ENCODE measurements around the gene PLXNA1.

DNA sequence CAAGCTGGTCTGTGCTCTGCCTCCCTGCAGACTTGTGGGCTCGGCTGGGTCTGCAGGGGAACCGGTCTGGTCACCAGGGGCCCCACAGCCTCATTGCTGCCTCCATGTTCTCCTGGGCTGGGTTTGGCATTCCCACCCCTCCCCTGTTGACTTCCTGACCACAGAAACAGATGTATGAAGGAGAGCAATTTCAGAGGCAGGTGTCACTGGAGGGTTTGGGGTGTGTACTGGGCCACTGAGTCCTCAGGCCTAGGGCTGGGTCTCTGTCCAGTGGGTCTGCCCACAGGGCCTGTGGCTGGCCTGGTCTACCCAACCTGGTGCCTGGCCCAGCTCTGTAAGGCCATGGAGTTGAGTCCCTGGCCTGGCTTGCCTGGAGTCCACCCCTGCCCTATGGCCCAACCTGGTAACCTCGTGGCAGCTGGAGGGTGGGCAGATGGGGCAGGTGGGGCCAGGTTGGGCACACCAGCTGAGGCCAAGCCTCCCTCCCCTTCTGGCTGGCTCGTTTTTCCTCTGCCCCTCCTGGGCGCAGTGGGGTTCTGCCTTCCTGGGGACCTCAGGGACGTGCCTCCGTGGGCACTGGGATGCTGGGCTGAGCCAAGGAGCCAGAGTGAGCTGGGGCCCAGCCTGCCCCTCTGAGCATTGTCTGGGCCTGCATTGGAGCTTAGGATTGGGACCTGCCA, 20.8 kb downstream of the PLXNA1 start:
- TF ChIP-seq ZNF548 (tag by site-specific recombination; IDR thresholded peaks at IDR 0.05), result no peak
- TF ChIP-seq, protein P1, sequence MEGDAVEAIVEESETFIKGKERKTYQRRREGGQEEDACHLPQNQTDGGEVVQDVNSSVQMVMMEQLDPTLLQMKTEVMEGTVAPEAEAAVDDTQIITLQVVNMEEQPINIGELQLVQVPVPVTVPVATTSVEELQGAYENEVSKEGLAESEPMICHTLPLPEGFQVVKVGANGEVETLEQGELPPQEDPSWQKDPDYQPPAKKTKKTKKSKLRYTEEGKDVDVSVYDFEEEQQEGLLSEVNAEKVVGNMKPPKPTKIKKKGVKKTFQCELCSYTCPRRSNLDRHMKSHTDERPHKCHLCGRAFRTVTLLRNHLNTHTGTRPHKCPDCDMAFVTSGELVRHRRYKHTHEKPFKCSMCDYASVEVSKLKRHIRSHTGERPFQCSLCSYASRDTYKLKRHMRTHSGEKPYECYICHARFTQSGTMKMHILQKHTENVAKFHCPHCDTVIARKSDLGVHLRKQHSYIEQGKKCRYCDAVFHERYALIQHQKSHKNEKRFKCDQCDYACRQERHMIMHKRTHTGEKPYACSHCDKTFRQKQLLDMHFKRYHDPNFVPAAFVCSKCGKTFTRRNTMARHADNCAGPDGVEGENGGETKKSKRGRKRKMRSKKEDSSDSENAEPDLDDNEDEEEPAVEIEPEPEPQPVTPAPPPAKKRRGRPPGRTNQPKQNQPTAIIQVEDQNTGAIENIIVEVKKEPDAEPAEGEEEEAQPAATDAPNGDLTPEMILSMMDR (tag by site-specific recombination; IDR thresholded peaks at IDR 0.05), result no peak
- TF ChIP-seq KLF8 (tag by site-specific recombination; IDR thresholded peaks at IDR 0.05), result no peak
- no peak for TF ChIP-seq ZBTB1 (tag by site-specific recombination; IDR thresholded peaks at IDR 0.05)
- TF ChIP-seq, protein P2, sequence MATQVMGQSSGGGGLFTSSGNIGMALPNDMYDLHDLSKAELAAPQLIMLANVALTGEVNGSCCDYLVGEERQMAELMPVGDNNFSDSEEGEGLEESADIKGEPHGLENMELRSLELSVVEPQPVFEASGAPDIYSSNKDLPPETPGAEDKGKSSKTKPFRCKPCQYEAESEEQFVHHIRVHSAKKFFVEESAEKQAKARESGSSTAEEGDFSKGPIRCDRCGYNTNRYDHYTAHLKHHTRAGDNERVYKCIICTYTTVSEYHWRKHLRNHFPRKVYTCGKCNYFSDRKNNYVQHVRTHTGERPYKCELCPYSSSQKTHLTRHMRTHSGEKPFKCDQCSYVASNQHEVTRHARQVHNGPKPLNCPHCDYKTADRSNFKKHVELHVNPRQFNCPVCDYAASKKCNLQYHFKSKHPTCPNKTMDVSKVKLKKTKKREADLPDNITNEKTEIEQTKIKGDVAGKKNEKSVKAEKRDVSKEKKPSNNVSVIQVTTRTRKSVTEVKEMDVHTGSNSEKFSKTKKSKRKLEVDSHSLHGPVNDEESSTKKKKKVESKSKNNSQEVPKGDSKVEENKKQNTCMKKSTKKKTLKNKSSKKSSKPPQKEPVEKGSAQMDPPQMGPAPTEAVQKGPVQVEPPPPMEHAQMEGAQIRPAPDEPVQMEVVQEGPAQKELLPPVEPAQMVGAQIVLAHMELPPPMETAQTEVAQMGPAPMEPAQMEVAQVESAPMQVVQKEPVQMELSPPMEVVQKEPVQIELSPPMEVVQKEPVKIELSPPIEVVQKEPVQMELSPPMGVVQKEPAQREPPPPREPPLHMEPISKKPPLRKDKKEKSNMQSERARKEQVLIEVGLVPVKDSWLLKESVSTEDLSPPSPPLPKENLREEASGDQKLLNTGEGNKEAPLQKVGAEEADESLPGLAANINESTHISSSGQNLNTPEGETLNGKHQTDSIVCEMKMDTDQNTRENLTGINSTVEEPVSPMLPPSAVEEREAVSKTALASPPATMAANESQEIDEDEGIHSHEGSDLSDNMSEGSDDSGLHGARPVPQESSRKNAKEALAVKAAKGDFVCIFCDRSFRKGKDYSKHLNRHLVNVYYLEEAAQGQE (tag by site-specific recombination; IDR thresholded peaks at IDR 0.05), result no peak
- TF ChIP-seq ZBTB48 (tag by site-specific recombination; IDR thresholded peaks at IDR 0.05), result no peak
- no peak for TF ChIP-seq ZNF707 (tag by site-specific recombination; IDR thresholded peaks at IDR 0.05)
- TF ChIP-seq, protein P3, sequence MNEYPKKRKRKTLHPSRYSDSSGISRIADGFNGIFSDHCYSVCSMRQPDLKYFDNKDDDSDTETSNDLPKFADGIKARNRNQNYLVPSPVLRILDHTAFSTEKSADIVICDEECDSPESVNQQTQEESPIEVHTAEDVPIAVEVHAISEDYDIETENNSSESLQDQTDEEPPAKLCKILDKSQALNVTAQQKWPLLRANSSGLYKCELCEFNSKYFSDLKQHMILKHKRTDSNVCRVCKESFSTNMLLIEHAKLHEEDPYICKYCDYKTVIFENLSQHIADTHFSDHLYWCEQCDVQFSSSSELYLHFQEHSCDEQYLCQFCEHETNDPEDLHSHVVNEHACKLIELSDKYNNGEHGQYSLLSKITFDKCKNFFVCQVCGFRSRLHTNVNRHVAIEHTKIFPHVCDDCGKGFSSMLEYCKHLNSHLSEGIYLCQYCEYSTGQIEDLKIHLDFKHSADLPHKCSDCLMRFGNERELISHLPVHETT (tag by site-specific recombination; IDR thresholded peaks at IDR 0.05), result no peak
- no peak for TF ChIP-seq ZNF302 (tag by site-specific recombination; IDR thresholded peaks at IDR 0.05; ENCODE audit: low read depth)
- no peak for TF ChIP-seq ZNF138 (tag by site-specific recombination; IDR thresholded peaks at IDR 0.05; ENCODE audit: borderline replicate concordance)
- TF ChIP-seq GFI1B (tag by site-specific recombination; IDR thresholded peaks at IDR 0.05), result no peak
- TF ChIP-seq ZNF335 (tag by site-specific recombination; conservative IDR thresholded peaks at IDR 0.05), result no peak
- no peak for TF ChIP-seq KLF9 (tag by site-specific recombination; IDR thresholded peaks at IDR 0.05; ENCODE audit: low read depth)
- no peak for TF ChIP-seq ZNF529 (tag by site-specific recombination; IDR thresholded peaks at IDR 0.05; ENCODE audit: insufficient replicate concordance)

Measured in HEK293 (cell line).